Measurements from ENCODE around the gene ANOS1. TPM values are rescaled to one million over a fixed set of nuclear protein-coding genes. Genes with fewer than 3 reads are reported as not detected.

Gene ANOS1
- total and polyA plus RNA-seq, 2 of the 8 experiments (the other 6 are each of a cell fraction or from before 2014, with no cell fraction given) = 34.4 to 59.0 TPM

DNA sequence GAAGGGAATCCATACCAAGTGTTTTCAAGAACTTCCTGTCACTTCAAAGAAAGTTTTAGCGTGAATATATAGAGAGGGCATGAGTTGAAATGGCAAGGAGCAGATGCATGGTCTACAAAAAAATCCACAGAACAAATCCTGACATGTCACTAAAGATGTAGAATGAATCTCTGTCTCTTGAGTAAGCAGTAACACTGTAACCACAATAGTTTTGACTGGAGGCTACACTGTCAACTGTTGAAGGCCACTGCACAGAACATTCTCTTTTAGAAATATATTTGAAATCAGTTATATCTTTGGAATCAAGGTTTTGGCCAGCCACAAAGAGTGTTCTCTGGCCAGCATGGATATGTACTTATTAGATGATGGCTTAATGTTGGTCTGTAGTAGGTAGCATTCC, 183.5 kb downstream of the ANOS1 start:
- CTCF ChIA-PET (ENCODE audit: partially characterized antibody) = no interaction called here
- Histone ChIP-seq H4K91ac (replicated peaks; ENCODE audit: insufficient read length, low read length) (no peak overlapping the region), H2BK20ac (ENCODE audit: low read length) (no peak overlapping the region), H3K9me3 (ENCODE audit: insufficient read depth in 2 of 2, low read depth in 1 of 2, low read length in 1 of 2) (no peaks in the 10 kb centered on the region), H3K56ac (replicated peaks; ENCODE audit: insufficient read length, low read depth, low read length) (no peak overlapping the region), H4K8ac (ENCODE audit: extremely low read depth, insufficient read depth, low read length) (no peak overlapping the region), H3K4ac (replicated peaks; ENCODE audit: insufficient read length, low read depth, low read length) (no peak overlapping the region), H4K20me1 (replicated peaks in 1 of 2; ENCODE audit: control insufficient read depth in 1 of 2, insufficient read depth in 2 of 2, low read length in 2 of 2) (no peaks in the 10 kb centered on the region), H4K5ac (ENCODE audit: insufficient read length, low read depth, low read length) (no peak overlapping the region), H2BK15ac (ENCODE audit: low read length) (no peak overlapping the region), H3K23ac (ENCODE audit: insufficient read length) (no peak overlapping the region), H3K18ac (ENCODE audit: extremely low read depth, low read length) (no peak overlapping the region), H2BK120ac (replicated peaks; ENCODE audit: low read depth, low read length) (no peak overlapping the region), H3K79me1 (ENCODE audit: low read depth, low read length) (no peaks in the 10 kb centered on the region), H2BK12ac (ENCODE audit: low read depth, low read length) (no peak overlapping the region), H3K4me1 (replicated peaks in 1 of 4; ENCODE audit: control insufficient read depth in 3 of 4, insufficient read depth in 4 of 4, low read length in 3 of 4) (no peaks in the 10 kb centered on the region), H3K79me2 (ENCODE audit: control insufficient read depth in 1 of 2, insufficient read depth in 2 of 2, low read length in 2 of 2) (no peaks in the 10 kb centered on the region), H2BK5ac (ENCODE audit: low read depth, low read length) (no peak overlapping the region), H3K27ac (ENCODE audit: low read depth, low read length) (no peak overlapping the region), H3K14ac (ENCODE audit: insufficient read length) (no peak overlapping the region), H2AFZ (ENCODE audit: low read length) (no peak overlapping the region), H3K36me3 (ENCODE audit: control insufficient read depth in 2 of 4, insufficient read depth in 4 of 4, low read length in 3 of 4) (peaks cover 0 to 7% (median 2%) of the 10 kb centered on the region in 4 experiments; a peak in 3 of 8 replicates), H3K23me2 (ENCODE audit: low read depth, low read length) (no peaks in the 10 kb centered on the region), H3K4me2 (ENCODE audit: insufficient read depth in 1 of 2, low read depth in 2 of 2, low read length in 2 of 2) (no peak overlapping the region), H3K27me3 (replicated peaks in 1 of 4; ENCODE audit: control insufficient read depth in 3 of 4, extremely low read depth in 1 of 4, insufficient read depth in 3 of 4, low read length in 3 of 4) (no peaks in the 10 kb centered on the region), H2AK5ac (ENCODE audit: low read depth, low read length) (no peak overlapping the region), H3K4me3 (ENCODE audit: extremely low read depth in 1 of 4, insufficient read depth in 2 of 4, low read depth in 3 of 4, low read length in 4 of 4) (no peak overlapping the region), H3K9ac (replicated peaks in 1 of 4; ENCODE audit: extremely low read depth in 1 of 4, low read depth in 3 of 4, low read length in 3 of 4) (no peak overlapping the region)
- no peak for TF ChIP-seq CTBP2 (IDR thresholded peaks at IDR 0.05; ENCODE audit: borderline replicate concordance, insufficient read depth, insufficient read length, low read length)
- no peak for TF ChIP-seq TBP (IDR thresholded peaks at IDR 0.05; ENCODE audit: low read depth, low read length)
- no peak for TF ChIP-seq ASH2L (IDR thresholded peaks at IDR 0.05; ENCODE audit: low read length)
- TF ChIP-seq SP4 (IDR thresholded peaks at IDR 0.05; ENCODE audit: low read length) = no peak
- FAIRE-seq (no peak), DNase-seq (ENCODE audit: low read depth in 1 of 2, low spot score in 2 of 2) (no peak)
- 86% methylated on average over 1 of the region's 1 CpG; no CpG with 5 or more reads in 1 of the 2 experiments for WGBS, 2 experiments (ENCODE audit: extremely low coverage in 1 of 2, insufficient coverage in 1 of 2, insufficient read length in 1 of 2, insufficient replicate concordance in 2 of 2, low coverage in 1 of 2, low lambda C conversion rate in 2 of 2, missing lambda C conversion rate in 1 of 2)
- POLR2A ChIA-PET (ENCODE audit: partially characterized antibody) = no interaction called here
